H1 (cell line): ENCODE results near the gene RASAL1. TPM values are rescaled to one million over a fixed set of nuclear protein-coding genes. Genes with fewer than 3 reads are reported as not detected.

Experiments
- CTCF ChIA-PET: fragments of 300-600 bp; sonication (Branson Sonifier 250); formaldehyde crosslinking; loops from one replicate; lab custom pipeline; 2021; ENCODE audit not compliant: partially characterized antibody; lab: Charles Lee
- POLR2A ChIA-PET: fragments of 300-600 bp; sonication (Branson Sonifier 250); formaldehyde crosslinking; loops from one replicate; lab custom pipeline; 2021; ENCODE audit warnings: inconsistent platforms; ENCODE audit not compliant: partially characterized antibody; lab: Charles Lee
- DNase-seq, 2 experiments: peaks; one replicate each; pipeline versions ENCODE4 v3.0.0 to v3.0.0-alpha.2; 2010 to 2022; ENCODE audit warnings: low spot score in 2 of 2, low read depth in 1 of 2, mixed read lengths in 1 of 2
- FAIRE-seq: peaks from 2 replicates; lab custom pipeline; 2011; peaks lifted over from hg19 to GRCh38; lab: Jason Lieb, UNC
- H2AFZ ChIP-seq: 2 replicates; pipeline ENCODE4 v1.8.1; 2012; ENCODE audit warnings: low read length, inconsistent platforms
- H2AK5ac ChIP-seq: 2 replicates; pipeline ENCODE4 v1.6.1; 2013; ENCODE audit warnings: low read depth, low read length
- H2BK120ac ChIP-seq: replicated peaks from 2 replicates; pipeline ENCODE3; 2013; ENCODE audit warnings: low read depth, low read length, inconsistent platforms
- H2BK12ac ChIP-seq: 2 replicates; pipeline ENCODE4 v1.6.1; 2013; ENCODE audit warnings: low read depth, low read length
- H2BK15ac ChIP-seq: 2 replicates; pipeline ENCODE4 v1.6.1; 2013; ENCODE audit warnings: low read length
- H2BK20ac ChIP-seq: 2 replicates; pipeline ENCODE4 v1.6.1; 2013; ENCODE audit warnings: low read length
- H2BK5ac ChIP-seq: 2 replicates; pipeline ENCODE4 v1.6.1; 2013; ENCODE audit warnings: low read depth, low read length
- H3K14ac ChIP-seq: 2 replicates; pipeline ENCODE4 v1.6.1; 2013; ENCODE audit warnings: inconsistent platforms; ENCODE audit not compliant: insufficient read length
- H3K18ac ChIP-seq: 2 replicates; pipeline ENCODE4 v1.6.1; 2013; ENCODE audit warnings: low read length; ENCODE audit errors: extremely low read depth
- H3K23ac ChIP-seq: 2 replicates; pipeline ENCODE4 v1.6.1; 2013; ENCODE audit warnings: inconsistent platforms; ENCODE audit not compliant: insufficient read length
- H3K23me2 ChIP-seq: 2 replicates; pipeline ENCODE4 v1.6.1; 2013; ENCODE audit warnings: low read depth, low read length
- H3K27ac ChIP-seq: 2 replicates; pipeline ENCODE4 v1.6.1; 2011; ENCODE audit warnings: low read depth, low read length, inconsistent platforms
- H3K27me3 ChIP-seq, 4 experiments: replicated peaks in 1 of 4; 1 replicate in 1 of 4; 2 replicates in 3 of 4; pipeline versions ENCODE4 v1.6.1 to v1.8.1; 2011 to 2013; ENCODE audit warnings: low read length in 3 of 4, mild to moderate bottlenecking in 3 of 4, inconsistent platforms in 2 of 4, mixed read lengths in 2 of 4, moderate library complexity in 1 of 4; ENCODE audit not compliant: control insufficient read depth in 3 of 4, insufficient read depth in 3 of 4; ENCODE audit errors: extremely low read depth in 1 of 4
- H3K36me3 ChIP-seq, 4 experiments: 2 replicates each; pipeline versions ENCODE4 v1.6.1 to v1.8.1; 2011 to 2013; ENCODE audit warnings: mild to moderate bottlenecking in 4 of 4, low read length in 3 of 4, moderate library complexity in 2 of 4, control low read depth in 1 of 4, inconsistent platforms in 1 of 4; ENCODE audit not compliant: insufficient read depth in 4 of 4, control insufficient read depth in 2 of 4
- H3K4ac ChIP-seq: replicated peaks from 2 replicates; pipeline ENCODE3; 2013; ENCODE audit warnings: low read length, low read depth, mixed read lengths, inconsistent platforms; ENCODE audit not compliant: insufficient read length
- H3K4me1 ChIP-seq, 4 experiments: replicated peaks in 1 of 4; 1 replicate in 1 of 4; 2 replicates in 3 of 4; pipeline versions ENCODE4 v1.6.1 to v1.8.1; 2011 to 2013; ENCODE audit warnings: low read length in 3 of 4, inconsistent platforms in 2 of 4, mixed read lengths in 1 of 4; ENCODE audit not compliant: insufficient read depth in 4 of 4, control insufficient read depth in 3 of 4
- H3K4me2 ChIP-seq, 2 experiments: 2 replicates each; pipeline versions ENCODE4 v1.6.1 to v1.8.1; 2011 to 2013; ENCODE audit warnings: low read depth in 2 of 2, low read length in 2 of 2, control low read depth in 1 of 2, inconsistent platforms in 1 of 2, mild to moderate bottlenecking in 1 of 2; ENCODE audit not compliant: insufficient read depth in 1 of 2
- H3K4me3 ChIP-seq, 4 experiments: fragments of 200-600, 300-600 bp in 1 of 4; sonication (generic), shearing (Covaris generic), sonication (Bioruptor Twin) in 1 of 4; 2 replicates each; pipeline versions ENCODE4 v1.5.1 to v1.8.1; 2011 to 2016; ENCODE audit warnings: low read length in 4 of 4, low read depth in 3 of 4, control low read depth in 2 of 4, inconsistent platforms in 2 of 4, mild to moderate bottlenecking in 2 of 4, mixed read lengths in 1 of 4, moderate library complexity in 1 of 4; ENCODE audit not compliant: insufficient read depth in 2 of 4; ENCODE audit errors: extremely low read depth in 1 of 4
- H3K56ac ChIP-seq: replicated peaks from 2 replicates; pipeline ENCODE3; 2013; ENCODE audit warnings: low read depth, mild to moderate bottlenecking, mixed read lengths, low read length, inconsistent platforms; ENCODE audit not compliant: insufficient read length
- H3K79me1 ChIP-seq: 2 replicates; pipeline ENCODE4 v1.6.1; 2013; ENCODE audit warnings: low read depth, low read length, control low read depth
- H3K79me2 ChIP-seq, 2 experiments: 2 replicates each; pipeline versions ENCODE4 v1.6.1 to v1.8.1; 2012 to 2013; ENCODE audit warnings: low read length in 2 of 2, mild to moderate bottlenecking in 2 of 2, inconsistent platforms in 1 of 2; ENCODE audit not compliant: insufficient read depth in 2 of 2, control insufficient read depth in 1 of 2
- H3K9ac ChIP-seq, 4 experiments: replicated peaks in 1 of 4; 1 replicate in 1 of 4; 2 replicates in 3 of 4; pipeline versions ENCODE4 v1.6.1 to v1.8.1; 2011 to 2013; ENCODE audit warnings: low read depth in 3 of 4, low read length in 3 of 4, control low read depth in 2 of 4, mild to moderate bottlenecking in 2 of 4, moderate library complexity in 2 of 4, inconsistent platforms in 1 of 4; ENCODE audit errors: extremely low read depth in 1 of 4
- H3K9me3 ChIP-seq, 2 experiments: 2 replicates each; pipeline versions ENCODE4 v1.6.1 to v1.8.1; 2012 to 2013; ENCODE audit warnings: mild to moderate bottlenecking in 2 of 2, moderate library complexity in 2 of 2, control low read depth in 1 of 2, inconsistent platforms in 1 of 2, low read depth in 1 of 2, low read length in 1 of 2, mixed read lengths in 1 of 2; ENCODE audit not compliant: insufficient read depth in 2 of 2
- H4K20me1 ChIP-seq, 2 experiments: replicated peaks in 1 of 2; 2 replicates each; pipeline versions ENCODE3 to v1.8.1; 2011 to 2013; ENCODE audit warnings: inconsistent platforms in 2 of 2, low read length in 2 of 2, mild to moderate bottlenecking in 1 of 2; ENCODE audit not compliant: insufficient read depth in 2 of 2, control insufficient read depth in 1 of 2
- H4K5ac ChIP-seq: 2 replicates; pipeline ENCODE4 v1.6.1; 2013; ENCODE audit warnings: low read length, low read depth, mixed read lengths, inconsistent platforms; ENCODE audit not compliant: insufficient read length
- H4K8ac ChIP-seq: 2 replicates; pipeline ENCODE4 v1.8.0; 2013; ENCODE audit warnings: mild to moderate bottlenecking, moderate library complexity, low read length, inconsistent platforms; ENCODE audit not compliant: insufficient read depth; ENCODE audit errors: extremely low read depth
- H4K91ac ChIP-seq: replicated peaks from 2 replicates; pipeline ENCODE3; 2013; ENCODE audit warnings: low read length, mixed read lengths, inconsistent platforms; ENCODE audit not compliant: insufficient read length
- ASH2L ChIP-seq: fragments of 200-600, 300-600 bp; sonication (generic); IDR thresholded peaks from one replicate; pipeline ENCODE4 v1.7.1; 2017; ENCODE audit warnings: low read length
- BRCA1 ChIP-seq: IDR thresholded peaks from 2 replicates; pipeline ENCODE4 v1.6.1; 2012; ENCODE audit warnings: low read depth, low read length, improper control_type of control experiment
- CBX8 ChIP-seq: fragments of 300-800, 300-1000 bp; sonication (generic); IDR thresholded peaks from 2 replicates; pipeline ENCODE4 v1.7.1; 2016; ENCODE audit warnings: low read depth, low read length, borderline replicate concordance
- EP300 ChIP-seq, 2 experiments: IDR thresholded peaks; 1 replicate in 1 of 2; 2 replicates in 1 of 2; pipeline ENCODE4 v1.6.1; 2011 to 2012; ENCODE audit warnings: low read depth in 2 of 2, low read length in 2 of 2, mild to moderate bottlenecking in 2 of 2, borderline replicate concordance in 1 of 2, inconsistent platforms in 1 of 2, moderate library complexity in 1 of 2
- JUND ChIP-seq: IDR thresholded peaks from 2 replicates; pipeline ENCODE4 v1.6.1; 2011; ENCODE audit warnings: mild to moderate bottlenecking, improper control_type of control experiment, low read length
- KDM5A ChIP-seq: fragments of 200-600 bp; IDR thresholded peaks from 2 replicates; pipeline ENCODE4 v1.7.1; 2012; ENCODE audit warnings: mild to moderate bottlenecking, low read length, inconsistent platforms, mixed read lengths
- POLR2AphosphoS5 ChIP-seq: IDR thresholded peaks from 2 replicates; pipeline ENCODE4 v1.6.1; 2011; ENCODE audit warnings: low read depth, low read length
- RAD21 ChIP-seq, 2 experiments: IDR thresholded peaks in 1 of 2; conservative IDR thresholded peaks in 1 of 2; 2 replicates each; pipeline ENCODE4 v1.6.1; 2011; ENCODE audit warnings: low read depth in 2 of 2, low read length in 2 of 2, improper control_type of control experiment in 1 of 2, inconsistent platforms in 1 of 2, mild to moderate bottlenecking in 1 of 2, moderate library complexity in 1 of 2
- RBBP5 ChIP-seq: IDR thresholded peaks from 2 replicates; pipeline ENCODE4 v1.7.1; 2012; ENCODE audit warnings: low read depth, mild to moderate bottlenecking, inconsistent platforms, low read length, moderate library complexity, borderline replicate concordance
- SIN3A ChIP-seq, 2 experiments: IDR thresholded peaks in 1 of 2; conservative IDR thresholded peaks in 1 of 2; 2 replicates each; pipeline ENCODE4 v1.6.1; 2011 to 2012; ENCODE audit warnings: low read length in 2 of 2, improper control_type of control experiment in 1 of 2, low read depth in 1 of 2, mild to moderate bottlenecking in 1 of 2
- SIX5 ChIP-seq: IDR thresholded peaks from 2 replicates; pipeline ENCODE4 v1.6.1; 2011; ENCODE audit warnings: mild to moderate bottlenecking, low read depth, low read length
- SP1 ChIP-seq: IDR thresholded peaks from 2 replicates; pipeline ENCODE4 v1.6.1; 2011; ENCODE audit warnings: low read depth, low read length
- TBP ChIP-seq: IDR thresholded peaks from 2 replicates; pipeline ENCODE4 v1.6.1; 2011; ENCODE audit warnings: low read depth, low read length, improper control_type of control experiment
- YY1 ChIP-seq: IDR thresholded peaks from 2 replicates; pipeline ENCODE4 v1.6.1; 2011; ENCODE audit warnings: low read depth, mild to moderate bottlenecking, low read length
- ZNF274 ChIP-seq: IDR thresholded peaks from 2 replicates; pipeline ENCODE4 v1.7.0; 2012; ENCODE audit warnings: low read length, borderline replicate concordance; ENCODE audit errors: extremely low read depth
- WGBS, 2 experiments: shearing (Covaris generic) in 1 of 2; methylation state at CpG; one replicate each; pipeline versions ENCODE4 v1.1.6 to v1.1.7; 2013 to 2015; ENCODE audit warnings: low lambda C conversion rate in 2 of 2, mixed read lengths in 2 of 2, inconsistent platforms in 1 of 2, low coverage in 1 of 2, missing lambda C conversion rate in 1 of 2; ENCODE audit not compliant: insufficient replicate concordance in 2 of 2, insufficient coverage in 1 of 2, insufficient read length in 1 of 2; ENCODE audit errors: extremely low coverage in 1 of 2, missing lambda C conversion rate in 1 of 2; 5-methylcytosine and 5-hydroxymethylcytosine counted together
- polyA plus RNA-seq, 7 experiments: library from polyadenylated mRNA; depleted of rRNA in 3 of 7; stranded (reverse) in 5 of 7; unstranded in 2 of 7; fragments of >200 nt in 5 of 7; fragments of 200-250 nt in 2 of 7; gene quantifications; 1 replicate in 5 of 7; 2 replicates in 1 of 7; 4 replicates in 1 of 7; pipeline versions ENCODE4 v1.2.1 to v1.2.3, GENCODE V29; 2011 to 2013; ENCODE audit warnings: missing spikeins in 2 of 7, mixed read lengths in 2 of 7
- total RNA-seq: library from RNA; stranded (reverse); fragmentation: NEBNext Ultra II Directional; extraction: Animal tissue kit (Norgen Biotek cat#: 25700); gene quantifications from 2 replicates; pipeline ENCODE4 v1.2.1, GENCODE V29; 2021

RASAL1 gene
- total and polyA plus RNA-seq, 2 of the 8 experiments (the other 6 are each of a cell fraction or from before 2014, with no cell fraction given) = 3.7 to 5.0 TPM

DNA sequence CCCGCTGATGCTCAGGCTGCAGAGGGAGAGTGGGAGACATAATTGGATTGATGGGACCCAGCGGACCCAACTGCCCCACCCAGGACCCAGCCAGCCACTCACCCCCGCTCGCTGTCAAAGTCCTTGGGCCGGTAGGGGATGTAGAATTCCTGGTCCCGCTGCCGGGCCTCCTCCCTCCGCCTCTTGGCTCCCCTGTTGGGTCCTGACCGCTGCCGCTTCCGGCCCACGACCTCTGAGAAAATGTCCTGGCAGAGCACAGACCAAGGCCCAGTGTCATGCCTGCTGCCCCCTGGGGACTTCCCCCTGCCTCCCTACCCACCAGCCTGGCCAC, 27.4 kb upstream of the RASAL1 start:
- Histone ChIP-seq H3K23ac (no peak overlapping the region), H3K4ac (no peak overlapping the region), H3K79me2 (no peaks in the 10 kb centered on the region), H4K91ac (no peak overlapping the region), H3K4me1 (peaks cover 5 to 13% (median 9%) of the 10 kb centered on the region in 4 experiments), H3K36me3 (peaks cover 21 to 48% (median 43%) of the 10 kb centered on the region in 4 experiments), H2BK120ac (no peak overlapping the region), H3K56ac (no peak overlapping the region), H3K9me3 (no peaks in the 10 kb centered on the region), H3K18ac (no peak overlapping the region), H3K14ac (no peak overlapping the region), H2BK12ac (no peak overlapping the region), H3K4me2 (no peak overlapping the region), H2BK15ac (no peak overlapping the region), H3K23me2 (0 out of 2 replicates have a peak, but pooled peaks cover 3% of the 10 kb centered on the region), H3K79me1 (no peaks in the 10 kb centered on the region; the same call in 1 of the 2 replicates), H4K20me1 (peaks cover 16 to 17% of the 10 kb centered on the region in 2 experiments), H3K27ac (no peak overlapping the region), H2BK20ac (no peak overlapping the region), H4K8ac (no peak overlapping the region), H3K4me3 (no peak overlapping the region), H3K9ac (no peak overlapping the region), H3K27me3 (no peaks in the 10 kb centered on the region), H2BK5ac (no peak overlapping the region), H2AFZ (no peak overlapping the region), H2AK5ac (no peak overlapping the region), H4K5ac (no peak overlapping the region)
- WGBS, 2 experiments = 94% methylated on average over 9 of the region's 12 CpGs; no CpG with 5 or more reads in 1 of the 2 experiments
- FAIRE-seq (no peak), DNase-seq (no peak)
- CTCF ChIA-PET = interaction anchor here (0.6 to 11.2 kb wide), 7 partner anchors 10 to 257 kb away, joined by 3 to 114 read pairs (median 4); partner anchors contain the start of gene RASAL1
- POLR2A ChIA-PET = interaction anchor here (0.8 to 4.3 kb wide), 6 partner anchors 9 to 60 kb away, joined by 3 to 28 read pairs (median 4); partner anchors contain the start of genes DDX54 and RITA1
- TF ChIP-seq ZNF274 = no peak
- TF ChIP-seq TBP = no peak
- TF ChIP-seq SIX5 = no peak
- TF ChIP-seq ASH2L = no peak
- TF ChIP-seq RAD21 (IDR thresholded peaks at IDR 0.05 in 1 of 2, conservative IDR thresholded peaks at IDR 0.05 in 1 of 2; ENCODE audit: low read depth in 2 of 2, low read length in 2 of 2) = no peak
- TF ChIP-seq JUND = no peak
- TF ChIP-seq POLR2AphosphoS5 = no peak
- TF ChIP-seq RBBP5 = no peak
- TF ChIP-seq KDM5A = no peak
- no peak for TF ChIP-seq YY1
- no peak for TF ChIP-seq CBX8
- no peak for TF ChIP-seq BRCA1
- no peak for TF ChIP-seq SIN3A (conservative IDR thresholded peaks at IDR 0.05 in 1 of 2, IDR thresholded peaks at IDR 0.05 in 1 of 2; ENCODE audit: low read depth in 1 of 2, low read length in 2 of 2)
- no peak for TF ChIP-seq SP1
- TF ChIP-seq EP300 (IDR thresholded peaks at IDR 0.05; ENCODE audit: borderline replicate concordance in 1 of 2, low read depth in 2 of 2, low read length in 2 of 2) = no peak
